GM18909 (cell line): ENCODE data around the gene CORO7.

Experiments used
- ATAC-seq: cut with Tn5 transposase; IDR thresholded peaks from one replicate; pipeline ENCODE4 v1.9.1; 2021; ENCODE audit warnings: mild to moderate bottlenecking; ENCODE audit not compliant: unreplicated experiment, poor library complexity

Gene CORO7

DNA sequence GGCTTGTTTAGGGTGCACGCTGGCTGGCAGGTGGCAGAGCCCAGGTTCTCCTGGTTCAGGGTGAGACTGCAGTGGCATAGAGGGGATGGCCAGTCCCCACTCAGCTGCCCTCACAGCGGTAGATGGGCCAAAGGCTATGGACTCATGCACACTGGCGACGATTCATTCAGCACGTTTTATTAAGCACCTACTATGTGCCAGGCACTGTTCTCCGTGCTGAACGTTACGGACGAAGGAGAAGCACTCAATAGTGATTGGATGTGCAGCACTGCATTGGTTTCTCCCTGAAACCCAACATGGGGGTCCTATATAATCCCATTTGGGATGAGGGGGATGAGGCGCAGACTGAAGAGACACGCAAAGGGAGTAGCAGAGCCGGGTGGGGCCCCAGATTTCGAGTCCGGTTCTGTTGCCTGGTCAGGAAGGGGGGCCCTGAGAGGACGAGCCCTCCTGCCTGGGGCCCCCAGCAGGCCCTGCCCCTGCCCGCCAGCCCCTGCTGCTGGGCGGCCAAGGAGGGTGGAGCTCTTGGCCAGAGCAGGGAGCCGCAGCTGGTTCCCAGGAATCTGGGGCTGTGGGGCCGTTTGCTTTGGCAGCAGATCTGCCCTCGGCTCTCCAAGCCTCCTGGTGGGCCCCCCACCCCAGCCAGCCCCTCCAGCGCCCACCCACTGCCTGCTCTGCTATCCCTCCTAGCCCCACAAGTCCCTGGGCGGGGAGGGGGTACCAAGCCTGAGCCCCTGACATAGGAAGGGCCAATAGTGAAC lies 91.7 kb downstream of the CORO7 start:
- no peak for ATAC-seq

DNA sequence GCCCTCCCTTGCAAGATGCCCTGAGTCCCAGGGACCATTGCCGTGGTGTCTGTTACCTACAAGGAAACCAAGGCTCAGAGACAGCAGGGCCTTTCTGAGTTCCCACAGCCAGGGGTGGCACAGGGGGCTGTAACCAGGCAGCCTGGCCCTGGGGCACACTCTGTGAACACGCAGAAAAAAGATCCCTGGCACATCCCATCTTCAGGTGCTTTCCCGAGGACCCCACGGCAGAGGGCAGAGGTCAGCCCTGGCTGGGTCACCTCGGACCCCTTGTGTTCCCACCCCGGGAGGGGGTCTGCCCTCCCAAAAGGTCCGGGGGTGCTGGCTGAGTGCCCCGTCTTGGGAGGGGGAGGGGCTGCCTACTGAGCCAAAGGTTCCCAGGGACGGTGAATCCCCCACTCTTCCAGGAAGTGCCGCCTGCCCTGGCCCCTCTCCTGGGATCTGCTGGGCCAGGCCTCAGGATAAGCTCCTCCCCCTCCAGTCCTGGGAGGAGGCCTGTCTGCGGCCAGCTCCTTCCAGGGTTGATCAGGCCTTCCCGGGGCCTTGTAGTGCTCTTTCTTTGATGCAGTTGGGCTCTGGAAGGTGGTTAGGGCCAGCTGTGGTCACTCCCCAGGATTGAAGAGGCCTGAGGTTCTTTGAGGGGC lies 92.4 kb downstream of the CORO7 start:
- no peak for ATAC-seq

DNA sequence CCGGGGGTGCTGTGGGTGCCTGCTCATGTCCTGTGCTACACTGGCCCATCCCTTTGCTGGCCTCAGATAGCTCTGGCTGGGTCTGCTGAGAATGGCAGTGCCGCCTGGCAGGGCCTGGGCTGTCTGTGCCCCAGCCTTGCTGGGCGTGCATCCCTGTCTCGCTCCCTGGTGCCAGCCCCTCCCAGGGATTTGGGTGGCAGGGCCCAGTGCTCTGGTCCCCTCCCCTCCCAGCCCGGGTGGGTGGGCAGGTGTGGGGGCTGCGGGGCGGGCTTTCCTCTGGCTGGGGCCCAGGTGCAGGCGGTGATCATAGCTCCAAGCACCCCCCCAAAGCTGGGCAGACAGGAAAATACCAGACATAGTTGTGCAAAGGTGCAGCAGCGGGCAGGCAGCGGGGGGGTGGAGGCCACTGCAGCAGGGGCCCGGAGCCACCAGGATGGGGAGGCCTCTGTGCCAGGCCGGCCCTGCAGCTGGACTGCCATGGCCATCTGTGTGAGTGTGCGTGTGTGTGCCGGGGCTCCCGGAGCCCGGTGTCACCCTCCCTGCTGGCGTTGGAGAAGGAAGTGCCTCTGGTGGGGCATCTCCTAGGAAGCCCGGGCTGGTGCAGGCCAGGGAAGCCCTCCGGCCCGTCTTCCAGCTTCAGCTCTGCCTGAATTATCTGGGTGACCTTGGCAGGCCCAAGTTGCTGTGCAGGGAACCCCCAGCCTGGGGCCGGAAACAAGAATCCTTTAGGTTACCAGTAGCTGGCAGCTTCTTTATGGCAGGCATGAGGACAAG lies 93.1 kb downstream of the CORO7 start:
- ATAC-seq, result no peak

DNA sequence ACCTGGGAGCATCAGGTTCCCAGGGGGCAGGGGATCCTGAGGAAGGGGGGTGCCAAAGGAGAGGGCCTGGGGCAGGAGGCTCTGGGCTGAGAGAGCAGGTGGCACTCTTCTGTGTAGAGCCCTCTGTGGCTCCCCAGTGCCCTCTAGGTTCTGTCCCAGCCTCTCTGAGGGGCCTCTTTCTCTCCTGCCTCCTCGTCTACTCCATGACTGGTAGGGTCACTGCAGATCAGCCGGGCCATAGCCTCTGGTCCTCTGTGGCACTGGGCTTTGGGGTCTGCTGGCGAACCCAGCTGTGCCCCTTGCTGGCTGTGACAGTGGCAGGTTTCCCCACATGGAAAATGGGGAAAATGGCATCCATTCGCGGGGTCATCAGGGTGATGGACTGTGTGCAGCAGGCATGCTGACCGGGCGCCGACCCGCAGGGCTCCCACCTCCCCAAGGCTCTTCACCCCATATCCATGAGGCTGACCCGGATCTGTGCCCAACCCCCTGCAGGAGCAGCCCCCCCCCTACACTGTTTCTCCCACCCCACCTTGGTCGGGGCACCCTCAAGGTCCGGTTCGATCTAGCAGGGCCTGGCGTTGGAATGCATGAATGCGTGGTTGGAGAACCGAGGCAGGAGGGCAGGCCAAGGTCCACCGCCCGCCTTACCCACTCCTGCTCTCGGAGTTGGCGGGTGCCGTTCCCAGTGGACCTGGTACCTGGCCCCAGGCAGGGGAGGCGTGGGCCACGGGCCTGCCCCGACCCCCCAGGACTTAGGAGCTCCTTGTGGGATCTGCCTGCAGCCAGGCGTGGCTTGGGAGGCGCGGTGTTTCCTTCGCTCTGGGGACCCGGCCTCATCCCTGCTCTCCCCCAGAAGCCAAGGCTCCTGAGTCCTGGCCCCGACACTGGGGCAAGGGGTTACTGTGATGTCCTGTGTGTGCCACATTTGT lies 94.0 kb downstream of the CORO7 start:
- ATAC-seq, result no peak

DNA sequence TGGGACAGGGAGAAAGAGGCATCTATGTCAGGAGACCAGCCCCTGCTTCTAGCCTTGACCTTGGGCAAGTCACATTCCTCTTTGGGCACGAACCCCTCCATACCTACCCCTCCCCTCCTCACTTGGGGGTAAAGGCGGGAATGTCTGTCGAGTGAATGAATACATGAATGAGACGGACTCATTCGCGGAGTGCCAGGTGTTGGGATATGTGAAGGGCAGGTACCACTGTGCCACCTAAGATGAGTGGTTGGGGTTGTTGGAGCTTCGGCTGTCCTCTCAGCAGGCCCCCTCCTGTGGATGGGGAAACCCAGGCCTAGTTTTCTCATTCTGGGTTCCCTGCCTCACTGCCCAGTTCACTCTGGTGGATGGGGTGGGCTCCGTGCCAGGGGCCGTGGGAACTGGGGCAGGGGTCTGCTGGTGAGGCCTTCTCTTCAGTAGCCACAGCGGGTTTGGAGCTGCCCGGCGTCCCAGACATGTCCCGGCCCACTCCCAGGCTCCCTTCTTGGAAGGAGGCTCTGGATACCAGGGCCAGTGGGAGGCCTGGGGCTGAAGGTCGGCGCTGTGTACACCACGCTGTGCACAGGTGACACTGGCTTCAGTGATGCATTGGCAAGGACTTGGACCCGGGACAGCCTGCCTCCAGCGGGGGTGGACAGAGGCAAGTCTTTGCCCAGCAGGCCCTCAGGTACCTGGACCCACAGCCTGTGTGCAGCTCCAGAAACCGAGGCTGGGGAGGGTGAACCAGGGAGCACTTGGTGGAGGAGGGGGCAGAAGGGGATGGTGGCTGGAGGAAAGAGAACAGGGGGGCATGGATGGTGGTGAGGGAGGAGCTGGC lies 94.9 kb downstream of the CORO7 start:
- no peak for ATAC-seq

DNA sequence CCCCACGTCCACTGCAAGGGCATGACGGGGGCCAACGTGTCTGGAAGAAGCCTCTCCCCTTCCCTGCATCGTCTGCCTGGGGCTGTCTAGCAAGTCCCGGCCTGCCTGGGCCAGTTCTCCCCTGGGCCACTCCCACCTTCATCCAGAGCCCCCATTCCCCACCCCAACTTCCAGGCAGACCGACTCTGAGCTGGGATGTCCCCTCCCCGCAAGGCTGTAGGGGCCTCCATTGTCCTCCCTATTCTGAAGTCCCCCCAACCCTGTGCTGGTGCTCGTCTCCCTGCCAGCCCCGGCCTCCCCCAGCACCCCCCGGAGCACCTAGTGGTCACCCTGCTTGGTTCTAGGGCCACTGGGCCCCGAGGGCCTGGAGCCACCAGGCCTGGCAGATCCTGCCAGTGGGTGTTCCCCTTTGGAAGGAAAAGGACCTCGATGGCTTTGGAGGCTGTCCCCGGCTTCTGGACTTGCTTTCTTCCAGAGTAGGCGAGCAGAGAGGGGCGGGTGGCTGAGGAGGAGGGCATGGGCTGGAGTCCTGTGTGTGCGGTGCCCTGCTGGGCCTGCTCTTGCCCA lies 95.7 kb downstream of the CORO7 start:
- no peak for ATAC-seq

DNA sequence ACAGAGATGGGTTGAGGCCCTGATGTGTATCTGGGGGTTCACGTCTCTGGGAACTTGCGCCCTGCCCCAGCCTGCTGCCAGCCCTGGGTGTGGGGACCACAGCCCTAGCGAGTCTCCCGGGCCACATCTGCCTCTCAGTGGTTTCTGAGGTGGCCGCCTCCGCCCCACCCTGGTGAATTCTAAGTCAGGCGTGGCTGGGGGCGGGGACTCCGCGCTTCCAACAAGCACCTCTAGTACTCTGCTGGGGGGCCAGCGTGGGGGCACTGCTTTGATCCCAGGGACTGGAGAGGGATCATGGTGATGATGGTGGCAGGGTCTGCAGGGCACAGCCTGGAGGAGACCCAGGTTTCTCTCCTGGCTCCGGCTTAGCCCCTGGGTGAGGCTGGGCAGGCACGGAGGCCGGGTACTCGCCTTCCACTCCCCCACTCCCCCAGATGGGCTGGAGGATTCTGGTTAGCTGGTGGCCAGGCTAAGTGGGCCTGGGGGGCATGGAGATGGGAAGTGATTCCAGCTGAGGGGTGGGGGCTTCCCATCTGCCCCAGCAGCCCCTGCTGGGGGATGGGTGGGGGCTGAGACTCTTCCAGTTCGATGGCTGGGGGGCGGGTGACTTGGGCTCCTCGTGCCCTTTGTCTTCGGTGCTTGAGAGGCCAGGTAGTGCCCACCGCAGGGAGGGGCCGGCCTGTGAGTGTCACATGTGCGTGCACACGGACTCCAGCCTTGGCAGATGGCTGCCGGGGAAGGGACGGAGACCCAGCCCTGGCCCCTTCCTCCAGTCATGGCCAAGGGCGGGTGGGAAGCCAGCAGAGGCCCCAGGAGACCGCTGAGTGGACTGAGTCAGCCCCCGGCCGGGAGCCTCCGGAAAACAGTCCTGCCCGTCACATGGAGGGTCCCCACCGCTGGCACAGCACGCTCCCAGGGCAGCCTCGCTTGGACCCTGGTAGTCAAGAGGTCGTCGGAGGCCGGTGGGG lies 96.7 kb downstream of the CORO7 start:
- ATAC-seq, result no peak

DNA sequence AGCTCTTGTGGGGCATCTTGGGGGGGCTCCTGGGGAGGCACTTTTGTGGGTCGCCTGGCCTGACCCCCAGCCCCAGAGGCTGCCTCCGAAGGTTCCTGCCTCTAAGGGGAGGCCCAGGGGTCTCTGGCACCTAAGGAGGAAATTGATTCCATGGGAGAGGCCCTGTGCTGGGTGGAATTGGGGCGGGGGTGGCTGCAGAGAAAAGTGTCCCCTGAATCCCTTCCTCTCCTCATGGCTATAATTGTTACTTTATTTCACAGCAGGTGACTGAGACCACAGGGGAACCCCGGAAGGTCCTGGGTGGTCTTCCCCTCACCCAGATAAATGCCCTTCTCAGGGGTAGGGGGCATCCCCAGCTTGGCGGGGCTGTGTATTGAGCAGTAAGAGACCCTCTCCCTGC lies 97.4 kb downstream of the CORO7 start:
- no peak for ATAC-seq

DNA sequence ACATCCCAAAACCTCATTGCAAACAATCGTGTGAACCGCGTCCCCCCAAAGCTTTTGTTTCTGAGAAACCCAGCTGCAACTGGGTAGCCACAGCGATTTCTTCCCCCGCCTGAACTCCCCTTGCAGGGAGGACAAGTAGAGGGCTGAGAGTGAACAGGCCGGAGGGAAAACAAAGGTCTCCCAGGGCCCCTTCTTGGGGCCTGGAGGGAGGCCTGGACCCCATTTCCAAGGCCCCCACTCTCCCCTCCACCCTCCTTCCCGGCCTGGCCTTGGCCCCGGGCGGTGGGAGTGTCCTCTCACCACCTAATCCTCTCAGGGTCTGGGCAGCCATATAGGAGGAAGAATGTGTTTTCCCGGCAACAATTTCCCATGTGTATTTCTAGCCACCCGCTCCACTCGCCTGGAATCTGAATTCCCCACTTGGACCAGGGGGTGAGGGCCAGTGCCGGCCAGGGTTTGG lies 97.9 kb downstream of the CORO7 start:
- ATAC-seq, result no peak

DNA sequence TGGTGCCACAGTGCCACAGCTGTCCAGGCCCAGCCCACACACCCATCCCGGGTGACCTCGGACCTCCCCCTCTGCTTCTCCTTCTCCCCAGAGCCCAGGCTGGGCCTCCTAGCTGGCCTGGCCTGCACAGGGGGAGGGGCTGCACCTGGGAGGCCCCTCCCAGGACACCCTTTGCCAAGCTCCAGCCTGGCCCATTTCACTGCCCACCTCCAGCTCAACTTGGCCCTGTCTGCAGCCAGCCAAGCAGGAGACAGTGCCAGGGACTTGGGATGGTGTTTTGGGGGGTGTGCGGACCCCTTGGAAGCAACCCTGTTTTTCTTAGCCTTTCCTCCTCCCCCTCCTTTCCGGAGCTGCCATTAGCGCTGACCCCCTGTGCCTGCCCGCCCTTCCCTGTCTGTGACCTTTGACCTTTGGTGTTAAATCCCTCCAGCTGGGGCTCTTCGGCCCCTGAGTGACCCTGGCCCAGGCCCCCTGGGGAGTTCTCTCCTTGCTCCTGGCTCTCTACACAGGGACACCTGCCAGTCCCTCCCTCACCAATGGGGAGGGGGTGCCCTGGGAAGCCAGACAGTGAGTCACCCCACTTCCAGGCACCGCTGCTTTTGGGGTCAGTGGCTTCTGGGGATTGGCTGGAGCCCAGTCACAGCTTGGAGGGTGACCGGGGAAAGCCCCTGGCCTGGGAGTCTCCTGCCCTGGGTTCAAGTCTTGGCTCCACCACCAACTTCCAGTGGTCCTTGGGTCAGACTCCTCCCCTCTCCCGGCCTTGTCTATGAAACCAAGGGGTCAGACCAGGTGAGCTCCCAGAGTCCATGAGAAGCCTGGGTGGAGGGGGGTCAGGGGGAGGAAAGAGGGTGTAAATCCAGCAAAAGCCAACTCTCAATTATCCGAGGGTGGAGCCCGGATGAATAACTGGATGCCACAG lies 98.6 kb downstream of the CORO7 start:
- no peak for ATAC-seq

DNA sequence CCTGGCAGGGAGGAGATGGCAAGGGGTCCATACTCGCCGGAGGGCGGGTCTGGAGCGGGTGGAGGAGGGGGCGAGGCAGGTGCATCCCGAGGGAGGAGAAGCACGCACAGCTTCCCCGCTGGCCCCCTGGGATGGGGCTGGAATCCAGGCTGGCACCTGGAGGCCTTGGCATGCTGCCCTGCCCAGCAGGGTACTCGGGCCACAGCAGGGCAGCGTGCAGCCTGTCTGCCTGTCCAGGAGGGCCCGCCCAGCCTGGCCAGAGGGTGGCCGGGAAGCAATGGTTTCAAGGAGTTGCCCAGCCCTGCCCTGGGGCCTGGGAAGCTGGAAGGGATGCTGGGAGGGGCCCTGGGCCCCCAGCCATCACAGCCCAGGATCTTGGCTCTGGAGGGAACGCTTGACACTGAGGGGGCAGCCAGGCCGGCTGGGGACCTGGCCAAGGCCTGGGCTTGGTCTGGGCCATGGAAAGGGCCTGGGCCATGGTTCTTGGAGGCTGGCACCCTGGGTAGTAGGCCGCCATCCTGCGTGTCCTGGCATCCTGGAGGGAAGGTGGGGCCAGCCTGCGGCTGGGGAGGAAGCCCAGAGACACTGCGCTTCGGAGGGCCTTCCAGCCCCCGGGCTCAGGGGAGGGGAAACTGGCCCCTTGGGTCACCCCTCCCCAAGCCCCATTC lies 99.4 kb downstream of the CORO7 start:
- ATAC-seq, result no peak

DNA sequence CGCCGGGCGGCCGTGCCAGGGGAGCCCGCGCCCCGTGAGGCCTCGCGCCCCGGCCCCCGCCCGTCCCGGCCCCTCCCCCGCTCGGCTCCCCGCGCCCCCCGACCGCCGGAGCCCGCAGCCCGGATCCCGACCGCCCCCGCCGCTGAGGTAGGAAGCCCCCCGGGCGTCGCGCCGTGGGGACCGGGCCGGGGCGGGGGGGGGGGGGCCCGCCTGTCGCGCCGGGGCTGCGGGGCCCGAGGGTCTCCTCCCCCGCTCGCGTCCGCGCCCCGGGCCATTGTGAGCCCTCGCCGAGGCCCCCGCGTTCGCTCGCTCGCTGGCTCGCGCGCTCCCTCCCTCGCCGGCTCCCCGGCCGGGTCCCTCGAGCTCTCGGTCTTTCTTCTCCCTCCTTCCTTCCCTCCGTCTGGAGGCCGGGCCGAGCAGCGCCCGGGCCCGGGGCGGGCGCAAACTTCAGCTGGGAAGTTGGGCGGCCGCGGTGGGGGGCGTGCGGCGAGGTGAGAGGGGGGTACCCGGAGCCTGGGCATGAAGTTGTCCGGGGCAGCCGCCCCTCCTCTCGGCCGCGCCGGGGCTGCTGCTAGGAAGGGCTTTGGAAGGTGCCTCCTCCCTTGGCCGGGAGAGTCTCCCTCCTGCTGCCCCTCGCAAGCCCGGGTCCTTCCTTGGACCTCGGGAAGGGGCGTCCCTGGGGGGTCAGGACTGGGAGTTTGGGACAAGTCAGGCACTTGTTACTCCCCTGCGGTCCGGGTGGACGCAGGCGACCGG lies 100.1 kb downstream of the CORO7 start:
- ATAC-seq, result no peak

DNA sequence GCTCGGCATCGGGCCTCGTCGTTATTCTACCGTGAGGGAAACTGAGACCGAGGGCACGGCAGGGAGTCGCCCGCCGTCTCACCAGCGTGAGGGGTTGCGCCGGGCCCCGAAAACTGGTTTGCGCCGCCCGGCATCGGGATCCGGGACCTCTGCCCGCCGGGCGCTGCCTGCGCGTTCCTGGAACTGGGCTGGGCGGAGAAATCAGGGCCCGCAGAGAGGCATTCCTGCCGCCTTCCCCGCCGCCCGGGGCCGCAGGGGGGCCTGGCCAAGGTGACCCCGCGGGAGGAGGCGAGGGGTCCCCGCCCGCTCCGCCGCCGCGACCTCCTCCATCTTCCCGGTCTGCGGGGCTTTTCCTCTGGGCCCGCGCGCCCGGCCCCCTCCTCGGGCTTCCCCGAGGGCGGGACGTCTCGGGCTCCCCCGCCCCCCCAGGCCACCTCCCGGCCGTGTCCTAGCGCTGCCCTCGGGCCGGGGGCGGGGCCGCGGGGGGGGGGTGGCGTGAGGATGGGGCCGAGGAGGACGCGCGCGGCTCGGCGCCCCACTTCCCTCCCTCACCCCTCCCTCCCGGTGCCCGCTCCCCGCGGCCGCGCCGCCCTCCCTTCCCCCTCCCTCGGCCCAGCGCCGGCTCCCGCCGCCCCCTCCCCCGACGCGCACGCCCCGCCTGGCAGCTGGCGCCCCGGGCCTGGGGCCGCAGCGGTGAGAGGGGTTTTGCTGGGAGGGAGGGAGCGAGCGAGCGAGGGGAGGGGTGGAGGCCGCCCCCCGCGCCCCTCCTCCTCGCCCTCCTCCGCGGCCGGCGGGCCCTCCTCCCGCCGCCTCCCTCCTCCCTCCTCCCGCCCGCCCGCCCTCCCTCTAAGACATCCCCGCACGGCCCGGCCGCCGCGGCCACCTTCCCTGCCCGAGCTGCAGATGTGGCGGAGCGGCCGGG lies 100.9 kb downstream of the CORO7 start, which contains the start of gene GLIS2:
GLIS2 (plus strand) TSS at position 882 of the 922 bp plus-strand sequence. CDS start 16,214 bp downstream, outside the sequence.
- no peak for ATAC-seq

DNA sequence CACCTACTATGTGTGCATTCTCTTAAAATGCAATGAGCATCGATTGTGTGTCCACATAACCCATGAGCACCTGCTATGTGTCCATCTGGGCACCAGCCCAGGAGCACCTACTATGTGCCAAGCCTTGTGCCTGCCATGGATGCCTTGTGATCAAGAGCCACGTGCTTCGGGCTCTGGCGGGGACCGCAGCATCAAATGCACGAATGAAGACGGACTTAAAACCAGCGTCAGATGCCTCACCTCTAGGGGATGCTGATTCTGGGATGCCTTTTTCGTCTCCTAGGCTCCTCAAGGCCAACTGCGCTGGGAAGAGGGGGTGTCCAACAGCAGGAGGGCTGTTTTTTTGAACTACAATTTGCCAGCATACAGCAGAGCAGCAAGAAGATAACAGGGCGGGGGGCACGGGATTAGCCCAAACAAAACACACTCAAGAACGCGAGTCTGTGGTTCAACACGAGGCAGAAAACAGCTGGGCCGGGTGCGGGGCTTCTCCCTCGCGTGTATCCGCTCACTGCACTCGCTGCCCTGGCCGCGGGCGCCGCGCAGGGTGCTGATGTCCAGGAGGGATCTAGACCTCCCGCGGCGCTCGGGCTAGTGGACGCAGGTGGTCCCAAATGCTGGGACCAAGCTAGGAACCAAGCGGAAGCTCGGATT lies 101.7 kb downstream of the CORO7 start:
- ATAC-seq, result no peak
